GM10248 (cell line): ENCODE data around the gene CCDC183.
"Not testable (repeated sequence)": the region's sequence is repeated elsewhere in the genome, so short reads cannot be mapped to it uniquely, and the experiment has no call there.

ENCODE experiments used
- CTCF ChIA-PET: fragments of 300-600 bp; sonication (Branson Sonifier 250); formaldehyde crosslinking; extraction: SDS; loops from one replicate; lab custom pipeline; 2021; ENCODE audit warnings: antibody characterized with exemption; lab: Yijun Ruan, JAX
- POLR2A ChIA-PET: fragments of 350-650 bp; sonication (Branson Sonifier 250); formaldehyde crosslinking; extraction: SDS; loops from one replicate; lab custom pipeline; 2020; ENCODE audit warnings: antibody characterized with exemption; lab: Yijun Ruan, JAX
- DNase-seq: peaks from one replicate; pipeline ENCODE4 v3.0.0; 2012; ENCODE audit errors: extremely low spot score
- CTCF ChIP-seq: IDR thresholded peaks from 2 replicates; pipeline ENCODE4 v1.5.1; 2012; ENCODE audit warnings: mild to moderate bottlenecking, low read depth; ENCODE audit errors: extremely low read depth, missing control alignments, control extremely low read depth

CCDC183 gene

GRCh38 chr9:136750526-136750925 is 45.6 kb upstream of the CCDC183 start:
- TF ChIP-seq CTCF = no peak
- ChIA-PET CTCF (interaction anchor here (0.9 to 1.8 kb wide), 5 partner anchors 9 to 24 kb away, joined by 3 to 4 read pairs (median 3); no protein-coding TSS in a partner anchor), POLR2A (no interaction called here)
- DNase-seq = no peak

- ChIA-PET POLR2A (no interaction called here), CTCF (interaction anchor here (1.1 to 1.8 kb wide), 3 partner anchors 10 to 24 kb away, joined by 3 to 4 read pairs (median 4); no protein-coding TSS in a partner anchor)
- no peak for TF ChIP-seq CTCF
- no peak for DNase-seq
These were observed 44.9 kb upstream of the CCDC183 start for GRCh38 chr9:136751244-136751643.

- no peak for DNase-seq
- TF ChIP-seq CTCF = no peak
- CTCF ChIA-PET = interaction anchor here (1.8 kb wide), 1 partner anchor 25 kb away, joined by 4 read pairs; no protein-coding TSS in a partner anchor
- POLR2A ChIA-PET = no interaction called here
These were observed 44.3 kb upstream of the CCDC183 start for GRCh38 chr9:136751814-136752213.

GRCh38 chr9:136753371-136754058 is 42.6 kb upstream of the CCDC183 start:
- DNase-seq = no peak
- CTCF ChIA-PET = interaction anchor here (0.8 kb wide), 1 partner anchor 10 kb away, joined by 3 read pairs; no protein-coding TSS in a partner anchor
- POLR2A ChIA-PET = no interaction called here
- TF ChIP-seq CTCF = no peak

GRCh38 chr9:136754059-136754572 is 42.0 kb upstream of the CCDC183 start:
- DNase-seq = no peak
- no peak for TF ChIP-seq CTCF
- ChIA-PET CTCF (interaction anchor here (0.8 to 1.6 kb wide), 3 partner anchors 11 to 275 kb away, joined by 3 to 6 read pairs (median 5); no protein-coding TSS in a partner anchor), POLR2A (interaction anchor here (1.2 kb wide), 1 partner anchor 26 kb away, joined by 3 read pairs; no protein-coding TSS in a partner anchor)

- no peak for TF ChIP-seq CTCF
- POLR2A ChIA-PET = interaction anchor here (1.2 kb wide), 1 partner anchor 27 kb away, joined by 3 read pairs; no protein-coding TSS in a partner anchor
- no peak for DNase-seq
- CTCF ChIA-PET = interaction anchor here (0.8 to 1.6 kb wide), 3 partner anchors 11 to 274 kb away, joined by 3 to 6 read pairs (median 5); no protein-coding TSS in a partner anchor
These were observed 41.4 kb upstream of the CCDC183 start for GRCh38 chr9:136754626-136755301.

- not testable (repeated sequence) for DNase-seq
- POLR2A ChIA-PET = interaction anchor here (1.2 kb wide), 1 partner anchor 27 kb away, joined by 3 read pairs; no protein-coding TSS in a partner anchor
- CTCF ChIA-PET = interaction anchor here (1.0 to 1.6 kb wide), 3 partner anchors 11 to 274 kb away, joined by 3 to 6 read pairs (median 5); no protein-coding TSS in a partner anchor
These were observed 40.6 kb upstream of the CCDC183 start for GRCh38 chr9:136755302-136756133.
